GM18907 (cell line): ENCODE measurements around the gene THBS1.

Source experiments
- ATAC-seq: cut with Tn5 transposase; IDR thresholded peaks from one replicate; pipeline ENCODE4 v1.9.1; 2021; ENCODE audit warnings: mild to moderate bottlenecking, moderate library complexity; ENCODE audit not compliant: unreplicated experiment

Gene THBS1

DNA sequence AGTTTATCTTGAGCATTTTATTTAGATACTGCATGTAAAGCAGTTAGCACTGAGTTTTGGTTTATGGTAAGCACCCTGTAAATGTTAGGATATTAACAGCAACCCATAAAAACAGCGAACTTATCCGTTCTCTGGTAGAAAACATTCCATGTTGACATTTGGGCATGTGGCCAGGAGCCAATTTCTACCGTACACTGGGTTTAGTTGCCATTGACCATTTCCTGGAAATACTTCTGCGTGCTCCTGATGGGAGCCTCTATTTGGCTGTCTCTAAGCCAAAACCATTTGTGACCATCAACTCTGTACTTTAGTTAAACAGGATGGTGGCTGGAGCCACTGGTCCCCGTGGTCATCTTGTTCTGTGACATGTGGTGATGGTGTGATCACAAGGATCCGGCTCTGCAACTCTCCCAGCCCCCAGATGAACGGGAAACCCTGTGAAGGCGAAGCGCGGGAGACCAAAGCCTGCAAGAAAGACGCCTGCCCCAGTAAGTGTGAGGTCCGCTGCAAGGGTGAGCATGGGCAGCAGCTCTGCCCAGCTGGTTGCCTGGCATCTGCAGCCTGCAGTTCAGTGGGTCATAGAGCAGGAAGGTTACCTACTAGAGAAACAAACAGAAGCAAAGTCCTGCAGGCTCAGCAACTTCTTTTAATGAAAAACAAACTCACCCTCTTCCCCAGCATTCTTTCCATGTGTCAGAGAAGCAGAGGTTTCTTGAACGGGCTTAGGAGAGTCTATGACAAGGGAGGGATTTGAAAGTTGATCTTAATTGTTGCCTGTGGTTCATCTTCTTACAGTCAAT lies 7.1 kb downstream of the THBS1 start:
- ATAC-seq = no peak

DNA sequence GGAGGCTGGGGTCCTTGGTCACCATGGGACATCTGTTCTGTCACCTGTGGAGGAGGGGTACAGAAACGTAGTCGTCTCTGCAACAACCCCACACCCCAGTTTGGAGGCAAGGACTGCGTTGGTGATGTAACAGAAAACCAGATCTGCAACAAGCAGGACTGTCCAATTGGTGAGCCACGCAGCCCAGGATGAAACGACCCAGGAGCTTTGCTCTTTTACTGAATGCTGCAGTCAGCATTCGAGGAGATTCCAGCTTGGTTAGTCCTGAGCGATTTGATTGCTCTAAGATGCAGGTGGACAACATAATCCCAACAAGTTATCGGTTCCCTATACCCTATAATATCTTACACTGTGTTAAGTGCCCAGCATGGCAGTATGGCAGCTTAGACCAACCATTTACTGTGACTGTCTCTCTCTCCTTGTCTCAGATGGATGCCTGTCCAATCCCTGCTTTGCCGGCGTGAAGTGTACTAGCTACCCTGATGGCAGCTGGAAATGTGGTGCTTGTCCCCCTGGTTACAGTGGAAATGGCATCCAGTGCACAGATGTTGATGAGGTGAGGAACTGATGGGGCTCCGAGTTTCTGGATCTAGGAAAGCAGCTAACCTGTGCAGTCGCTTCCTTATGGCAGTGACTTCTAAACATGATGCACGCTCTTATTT lies 7.8 kb downstream of the THBS1 start:
- no peak for ATAC-seq

DNA sequence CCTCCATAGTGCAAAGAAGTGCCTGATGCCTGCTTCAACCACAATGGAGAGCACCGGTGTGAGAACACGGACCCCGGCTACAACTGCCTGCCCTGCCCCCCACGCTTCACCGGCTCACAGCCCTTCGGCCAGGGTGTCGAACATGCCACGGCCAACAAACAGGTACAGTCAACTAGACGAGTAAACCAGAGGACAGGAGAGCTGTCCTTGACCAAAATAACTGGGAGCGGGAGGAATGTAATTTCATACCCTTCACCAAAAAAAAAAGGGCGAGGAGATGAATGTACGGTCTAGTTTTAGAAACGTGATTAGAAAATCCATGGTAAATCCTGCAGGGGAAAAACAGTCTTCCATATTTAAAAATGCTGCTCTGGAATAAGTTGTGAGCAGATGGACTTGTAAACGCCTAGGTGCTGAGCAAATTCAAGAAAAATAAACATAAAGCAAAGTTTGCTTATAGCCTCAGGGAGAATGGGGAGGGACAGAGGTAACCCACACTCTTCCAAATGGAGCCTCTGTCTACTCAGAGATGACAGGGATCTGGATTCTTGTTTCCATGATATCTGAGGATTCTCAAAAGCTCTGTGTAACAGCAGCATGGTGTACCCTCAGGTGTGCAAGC lies 8.4 kb downstream of the THBS1 start:
- ATAC-seq = no peak

DNA sequence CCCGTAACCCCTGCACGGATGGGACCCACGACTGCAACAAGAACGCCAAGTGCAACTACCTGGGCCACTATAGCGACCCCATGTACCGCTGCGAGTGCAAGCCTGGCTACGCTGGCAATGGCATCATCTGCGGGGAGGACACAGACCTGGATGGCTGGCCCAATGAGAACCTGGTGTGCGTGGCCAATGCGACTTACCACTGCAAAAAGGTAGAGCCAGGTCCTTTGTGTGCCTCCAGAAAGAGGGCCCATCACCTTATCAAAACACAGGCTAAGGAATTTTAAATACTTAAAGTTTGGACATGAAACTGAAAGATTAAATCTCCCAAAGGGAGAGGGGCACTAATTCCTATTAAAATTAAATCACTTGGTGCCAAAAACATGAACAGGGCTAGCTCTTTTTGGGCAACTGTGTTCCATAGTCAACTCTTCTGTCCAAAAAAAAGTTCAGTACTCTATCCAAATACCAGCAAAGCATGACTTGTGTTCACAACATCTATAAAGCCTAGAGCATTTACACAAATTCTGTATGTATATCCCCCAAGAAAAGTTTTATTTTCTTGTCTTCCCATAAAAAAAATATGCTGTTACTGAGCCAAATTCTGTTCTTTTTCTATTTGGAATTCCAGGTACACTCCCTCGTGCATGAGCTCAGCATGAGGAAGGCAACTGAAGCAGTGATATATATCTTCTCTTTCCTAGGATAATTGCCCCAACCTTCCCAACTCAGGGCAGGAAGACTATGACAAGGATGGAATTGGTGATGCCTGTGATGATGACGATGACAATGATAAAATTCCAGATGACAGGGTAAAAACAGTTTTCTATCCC lies 9.2 kb downstream of the THBS1 start:
- ATAC-seq = no peak

DNA sequence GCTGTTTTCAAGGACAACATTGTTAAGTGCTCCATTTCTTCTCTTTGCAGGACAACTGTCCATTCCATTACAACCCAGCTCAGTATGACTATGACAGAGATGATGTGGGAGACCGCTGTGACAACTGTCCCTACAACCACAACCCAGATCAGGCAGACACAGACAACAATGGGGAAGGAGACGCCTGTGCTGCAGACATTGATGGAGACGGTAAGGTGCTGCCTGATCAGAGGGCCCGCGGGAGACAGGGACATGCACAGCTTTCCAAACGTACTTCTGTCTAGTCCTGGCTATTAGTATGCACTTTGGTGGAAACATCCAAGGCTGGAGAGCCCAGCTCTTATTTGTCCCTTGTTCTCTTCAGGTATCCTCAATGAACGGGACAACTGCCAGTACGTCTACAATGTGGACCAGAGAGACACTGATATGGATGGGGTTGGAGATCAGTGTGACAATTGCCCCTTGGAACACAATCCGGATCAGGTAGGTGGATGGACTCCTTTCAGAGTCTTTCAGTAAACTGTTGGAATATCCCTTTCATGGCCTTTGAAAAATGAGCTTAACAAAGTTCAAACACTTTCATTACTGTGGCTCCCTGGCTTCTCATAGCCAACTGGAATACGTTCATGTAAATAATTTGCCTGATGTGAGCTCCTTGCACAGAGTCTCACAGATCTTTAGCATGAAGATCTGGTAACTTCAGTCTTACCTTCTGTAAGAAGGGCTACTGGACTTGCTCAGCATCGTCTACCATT lies 10.4 kb downstream of the THBS1 start:
- ATAC-seq = no peak

DNA sequence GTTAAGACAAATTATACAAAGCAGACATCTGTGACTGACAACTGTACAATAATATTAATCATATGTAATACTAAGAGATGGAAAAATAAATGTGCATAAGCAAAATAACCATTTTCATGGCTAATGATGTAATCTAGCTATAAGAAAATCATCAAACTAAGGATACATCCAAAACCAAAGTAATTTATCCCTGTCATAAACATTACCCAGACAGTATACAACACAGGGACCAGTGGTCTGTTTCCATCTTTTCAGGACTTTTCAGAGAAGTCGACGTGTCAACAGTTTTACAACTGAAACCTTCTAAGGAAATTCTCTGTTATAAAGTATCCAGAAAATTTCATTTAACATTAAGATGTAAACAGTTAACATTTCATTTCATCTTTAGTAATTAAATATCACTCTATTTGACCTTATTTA lies 11.0 kb downstream of the THBS1 start:
- no peak for ATAC-seq

DNA sequence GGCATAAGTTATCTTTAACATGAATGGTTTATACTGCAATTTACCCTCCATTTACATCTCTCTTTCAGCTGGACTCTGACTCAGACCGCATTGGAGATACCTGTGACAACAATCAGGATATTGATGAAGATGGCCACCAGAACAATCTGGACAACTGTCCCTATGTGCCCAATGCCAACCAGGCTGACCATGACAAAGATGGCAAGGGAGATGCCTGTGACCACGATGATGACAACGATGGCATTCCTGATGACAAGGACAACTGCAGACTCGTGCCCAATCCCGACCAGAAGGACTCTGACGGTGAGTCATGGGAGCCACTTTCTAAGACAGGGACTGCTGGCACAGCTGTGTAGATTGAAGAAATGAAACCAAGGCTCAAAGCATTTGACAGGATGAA lies 11.6 kb downstream of the THBS1 start:
- ATAC-seq = no peak

DNA sequence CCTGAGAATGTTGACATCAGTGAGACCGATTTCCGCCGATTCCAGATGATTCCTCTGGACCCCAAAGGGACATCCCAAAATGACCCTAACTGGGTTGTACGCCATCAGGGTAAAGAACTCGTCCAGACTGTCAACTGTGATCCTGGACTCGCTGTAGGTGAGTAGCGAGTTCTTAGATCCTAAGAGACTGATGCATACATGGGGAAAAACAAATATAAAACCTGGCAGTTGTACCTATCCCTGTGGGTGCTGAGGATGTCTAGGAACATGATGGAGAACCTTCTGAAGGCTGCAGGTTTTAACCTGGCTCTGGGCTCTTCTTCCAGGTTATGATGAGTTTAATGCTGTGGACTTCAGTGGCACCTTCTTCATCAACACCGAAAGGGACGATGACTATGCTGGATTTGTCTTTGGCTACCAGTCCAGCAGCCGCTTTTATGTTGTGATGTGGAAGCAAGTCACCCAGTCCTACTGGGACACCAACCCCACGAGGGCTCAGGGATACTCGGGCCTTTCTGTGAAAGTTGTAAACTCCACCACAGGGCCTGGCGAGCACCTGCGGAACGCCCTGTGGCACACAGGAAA lies 12.3 kb downstream of the THBS1 start:
- ATAC-seq = no peak

DNA sequence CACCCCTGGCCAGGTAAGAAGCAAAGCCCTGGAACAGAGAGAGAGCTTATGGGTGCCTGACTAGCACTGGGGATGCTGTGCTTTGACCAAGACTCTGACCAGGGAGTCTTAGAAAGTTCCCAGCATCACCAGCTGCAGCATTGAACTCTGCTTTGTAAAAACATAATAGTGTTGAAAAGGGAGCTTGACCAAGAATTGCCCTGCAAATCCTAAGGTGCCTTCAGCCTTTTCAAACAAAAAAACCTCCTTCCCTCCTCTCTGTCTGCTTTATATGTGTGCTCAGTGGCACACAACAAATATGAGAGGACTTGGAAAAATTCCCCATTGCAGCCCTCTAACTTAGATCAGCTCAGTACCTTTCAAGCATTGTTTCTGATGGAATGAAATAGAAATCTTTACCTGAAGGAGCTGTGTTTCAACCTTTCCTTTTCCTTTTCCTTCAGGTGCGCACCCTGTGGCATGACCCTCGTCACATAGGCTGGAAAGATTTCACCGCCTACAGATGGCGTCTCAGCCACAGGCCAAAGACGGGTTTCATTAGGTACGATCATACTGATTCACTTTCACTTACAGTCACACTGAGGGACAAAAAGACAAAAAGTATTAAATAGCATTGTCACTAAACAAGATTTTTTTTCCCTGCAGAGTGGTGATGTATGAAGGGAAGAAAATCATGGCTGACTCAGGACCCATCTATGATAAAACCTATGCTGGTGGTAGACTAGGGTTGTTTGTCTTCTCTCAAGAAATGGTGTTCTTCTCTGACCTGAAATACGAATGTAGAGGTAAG lies 13.0 kb downstream of the THBS1 start:
- ATAC-seq = no peak

DNA sequence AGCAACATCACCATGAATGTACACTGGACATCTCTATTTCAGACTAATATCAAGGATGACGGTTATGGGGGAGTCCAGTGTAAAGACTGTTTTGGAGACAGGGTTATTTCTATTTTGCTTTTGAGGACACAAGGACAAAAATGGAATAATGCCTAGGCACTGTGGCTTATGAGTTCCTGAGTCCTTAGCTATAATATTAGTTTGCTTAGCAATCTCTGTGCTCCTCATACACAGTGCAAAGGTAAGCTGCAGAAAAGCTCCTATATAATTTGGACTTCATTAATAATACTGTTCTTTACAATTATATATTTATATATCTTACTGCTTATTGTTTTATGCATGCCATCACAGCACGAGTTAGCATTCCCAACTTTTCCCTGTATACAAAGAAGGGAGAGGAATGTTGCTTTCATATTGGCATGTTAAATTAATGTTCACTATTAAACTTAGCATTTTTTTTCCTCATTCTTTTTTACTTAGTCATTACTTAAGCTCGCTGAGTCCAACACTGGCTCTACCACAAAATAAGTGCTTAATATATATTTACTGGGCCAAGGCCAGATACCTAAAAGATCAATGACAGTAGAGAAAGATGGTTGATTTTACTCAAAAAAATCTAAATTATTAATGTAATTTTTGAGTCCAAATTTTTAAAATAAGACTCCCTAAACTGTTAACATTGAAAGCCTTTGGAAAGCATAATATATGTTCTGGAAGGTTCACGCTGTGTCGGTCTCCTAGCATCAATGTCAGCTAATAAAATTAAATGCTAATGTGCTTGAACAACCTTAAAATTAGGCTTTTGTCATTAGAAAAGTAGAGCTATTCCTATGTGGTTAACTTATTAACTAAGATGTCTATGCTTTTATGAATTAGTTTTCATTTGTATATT lies 13.8 kb downstream of the THBS1 start:
- ATAC-seq = no peak

DNA sequence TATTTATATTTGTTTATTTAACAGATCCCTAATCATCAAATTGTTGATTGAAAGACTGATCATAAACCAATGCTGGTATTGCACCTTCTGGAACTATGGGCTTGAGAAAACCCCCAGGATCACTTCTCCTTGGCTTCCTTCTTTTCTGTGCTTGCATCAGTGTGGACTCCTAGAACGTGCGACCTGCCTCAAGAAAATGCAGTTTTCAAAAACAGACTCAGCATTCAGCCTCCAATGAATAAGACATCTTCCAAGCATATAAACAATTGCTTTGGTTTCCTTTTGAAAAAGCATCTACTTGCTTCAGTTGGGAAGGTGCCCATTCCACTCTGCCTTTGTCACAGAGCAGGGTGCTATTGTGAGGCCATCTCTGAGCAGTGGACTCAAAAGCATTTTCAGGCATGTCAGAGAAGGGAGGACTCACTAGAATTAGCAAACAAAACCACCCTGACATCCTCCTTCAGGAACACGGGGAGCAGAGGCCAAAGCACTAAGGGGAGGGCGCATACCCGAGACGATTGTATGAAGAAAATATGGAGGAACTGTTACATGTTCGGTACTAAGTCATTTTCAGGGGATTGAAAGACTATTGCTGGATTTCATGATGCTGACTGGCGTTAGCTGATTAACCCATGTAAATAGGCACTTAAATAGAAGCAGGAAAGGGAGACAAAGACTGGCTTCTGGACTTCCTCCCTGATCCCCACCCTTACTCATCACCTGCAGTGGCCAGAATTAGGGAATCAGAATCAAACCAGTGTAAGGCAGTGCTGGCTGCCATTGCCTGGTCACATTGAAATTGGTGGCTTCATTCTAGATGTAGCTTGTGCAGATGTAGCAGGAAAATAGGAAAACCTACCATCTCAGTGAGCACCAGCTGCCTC lies 14.7 kb downstream of the THBS1 start:
- ATAC-seq = no peak

DNA sequence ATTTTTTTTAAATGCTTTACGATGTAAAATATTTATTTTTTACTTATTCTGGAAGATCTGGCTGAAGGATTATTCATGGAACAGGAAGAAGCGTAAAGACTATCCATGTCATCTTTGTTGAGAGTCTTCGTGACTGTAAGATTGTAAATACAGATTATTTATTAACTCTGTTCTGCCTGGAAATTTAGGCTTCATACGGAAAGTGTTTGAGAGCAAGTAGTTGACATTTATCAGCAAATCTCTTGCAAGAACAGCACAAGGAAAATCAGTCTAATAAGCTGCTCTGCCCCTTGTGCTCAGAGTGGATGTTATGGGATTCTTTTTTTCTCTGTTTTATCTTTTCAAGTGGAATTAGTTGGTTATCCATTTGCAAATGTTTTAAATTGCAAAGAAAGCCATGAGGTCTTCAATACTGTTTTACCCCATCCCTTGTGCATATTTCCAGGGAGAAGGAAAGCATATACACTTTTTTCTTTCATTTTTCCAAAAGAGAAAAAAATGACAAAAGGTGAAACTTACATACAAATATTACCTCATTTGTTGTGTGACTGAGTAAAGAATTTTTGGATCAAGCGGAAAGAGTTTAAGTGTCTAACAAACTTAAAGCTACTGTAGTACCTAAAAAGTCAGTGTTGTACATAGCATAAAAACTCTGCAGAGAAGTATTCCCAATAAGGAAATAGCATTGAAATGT lies 15.6 kb downstream of the THBS1 start:
- no peak for ATAC-seq

DNA sequence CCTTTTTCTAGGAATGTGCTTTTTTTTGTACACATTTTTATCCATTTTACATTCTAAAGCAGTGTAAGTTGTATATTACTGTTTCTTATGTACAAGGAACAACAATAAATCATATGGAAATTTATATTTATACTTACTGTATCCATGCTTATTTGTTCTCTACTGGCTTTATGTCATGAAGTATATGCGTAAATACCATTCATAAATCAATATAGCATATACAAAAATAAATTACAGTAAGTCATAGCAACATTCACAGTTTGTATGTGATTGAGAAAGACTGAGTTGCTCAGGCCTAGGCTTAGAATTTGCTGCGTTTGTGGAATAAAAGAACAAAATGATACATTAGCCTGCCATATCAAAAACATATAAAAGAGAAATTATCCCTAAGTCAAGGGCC lies 16.5 kb downstream of the THBS1 start:
- no peak for ATAC-seq

DNA sequence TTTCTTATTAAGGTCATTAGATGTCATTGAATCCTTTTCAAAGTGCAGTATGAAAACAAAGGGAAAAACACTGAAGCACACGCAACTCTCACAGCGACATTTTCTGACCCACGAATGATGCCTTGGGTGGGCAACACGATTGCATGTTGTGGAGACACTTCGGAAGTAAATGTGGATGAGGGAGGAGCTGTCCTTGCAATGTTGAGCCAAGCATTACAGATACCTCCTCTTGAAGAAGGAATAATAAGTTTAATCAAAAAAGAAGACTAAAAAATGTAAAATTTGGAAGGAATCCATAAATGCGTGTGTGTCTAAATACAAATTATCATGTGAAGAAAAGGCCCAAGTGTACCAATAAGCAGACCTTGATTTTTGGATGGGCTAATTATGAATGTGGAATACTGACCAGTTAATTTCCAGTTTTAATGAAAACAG lies 16.9 kb downstream of the THBS1 start:
- ATAC-seq = no peak

DNA sequence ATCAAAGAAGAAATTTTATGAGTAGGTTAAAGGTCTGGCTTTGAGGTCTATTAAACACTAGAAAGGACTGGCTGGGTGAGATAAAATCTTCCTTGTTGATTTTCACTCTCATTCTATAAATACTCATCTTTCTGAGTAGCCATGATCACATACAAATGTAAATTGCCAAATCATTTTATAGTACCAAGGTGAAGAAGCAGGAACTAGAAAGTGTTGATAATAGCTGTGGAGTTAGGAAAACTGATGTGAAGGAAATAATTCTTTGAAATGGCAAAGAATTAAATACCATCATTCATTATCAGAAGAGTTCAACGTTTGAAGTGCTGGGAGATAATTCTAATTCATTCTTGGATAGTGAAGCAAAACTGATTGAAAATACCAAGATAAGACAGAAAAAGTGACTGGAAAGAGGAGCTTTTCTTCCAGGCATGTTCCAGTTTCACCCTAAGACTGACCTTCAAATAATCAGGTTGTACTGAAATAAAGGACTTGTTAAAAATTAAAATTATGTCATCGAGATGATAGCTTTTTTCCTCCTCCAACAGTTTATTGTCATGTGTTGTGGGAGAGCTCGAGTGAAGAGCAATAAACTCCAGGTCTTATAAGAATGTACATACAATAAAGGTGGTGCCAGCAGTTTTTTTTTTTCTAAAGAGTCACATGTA lies 17.4 kb downstream of the THBS1 start:
- ATAC-seq = no peak
